ENCODE measurements around the gene IFI44. TPM values are rescaled to one million over a fixed set of nuclear protein-coding genes. Genes with fewer than 3 reads are reported as not detected.

IFI44 gene
- total and polyA plus RNA-seq, 2 experiments from 2014 or later: not detected

DNA sequence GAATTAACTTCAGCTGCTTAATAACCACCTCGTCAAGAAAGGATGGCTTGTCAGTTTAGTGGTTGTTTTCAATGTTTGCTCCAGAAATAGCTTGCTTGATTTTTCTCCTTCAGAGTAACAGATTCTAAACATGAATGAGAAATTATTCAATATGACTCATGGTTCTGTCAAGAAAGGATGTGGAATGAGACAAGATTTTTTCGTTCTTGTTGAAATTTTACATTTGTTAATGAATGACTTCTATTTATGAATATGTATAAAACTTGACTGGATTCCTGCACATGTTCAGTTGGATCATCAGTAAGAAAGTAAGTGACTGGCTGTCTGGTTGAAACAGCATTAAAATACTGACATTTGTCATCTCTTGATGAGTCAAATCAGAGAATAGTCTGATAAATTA lies 38.3 kb downstream of the IFI44 start:
- DNase-seq (ENCODE audit: low spot score) (no peak), ATAC-seq (no peak)
- H3K27ac Mint-ChIP-seq: no peak overlapping the region
- H3K36me3 Mint-ChIP-seq (ENCODE audit: low read depth): peaks cover 6% of the 10 kb centered on the region; the same call in 1 of the 3 replicates
- no peaks in the 10 kb centered on the region for H3F3A ChIP-seq (replicated peaks; ENCODE audit: low read depth)
- peaks cover 2% of the 10 kb centered on the region; the same call in 2 of the 3 replicates for H3K4me1 Mint-ChIP-seq
- H3K4me1 ChIP-seq (ENCODE audit: insufficient read depth): no peaks in the 10 kb centered on the region
- H3K27me3 ChIP-seq (ENCODE audit: insufficient read depth): no peaks in the 10 kb centered on the region
- peaks cover 8% of the 10 kb centered on the region for H3K9me3 Mint-ChIP-seq
- H3K4me3 Mint-ChIP-seq: no peak overlapping the region
- no peaks in the 10 kb centered on the region for H4K20me1 ChIP-seq (replicated peaks; ENCODE audit: insufficient read depth)
- no peak overlapping the region for H3K4me3 ChIP-seq
- H3K79me2 ChIP-seq (replicated peaks; ENCODE audit: insufficient read depth): no peaks in the 10 kb centered on the region
- TF ChIP-seq, protein P1, sequence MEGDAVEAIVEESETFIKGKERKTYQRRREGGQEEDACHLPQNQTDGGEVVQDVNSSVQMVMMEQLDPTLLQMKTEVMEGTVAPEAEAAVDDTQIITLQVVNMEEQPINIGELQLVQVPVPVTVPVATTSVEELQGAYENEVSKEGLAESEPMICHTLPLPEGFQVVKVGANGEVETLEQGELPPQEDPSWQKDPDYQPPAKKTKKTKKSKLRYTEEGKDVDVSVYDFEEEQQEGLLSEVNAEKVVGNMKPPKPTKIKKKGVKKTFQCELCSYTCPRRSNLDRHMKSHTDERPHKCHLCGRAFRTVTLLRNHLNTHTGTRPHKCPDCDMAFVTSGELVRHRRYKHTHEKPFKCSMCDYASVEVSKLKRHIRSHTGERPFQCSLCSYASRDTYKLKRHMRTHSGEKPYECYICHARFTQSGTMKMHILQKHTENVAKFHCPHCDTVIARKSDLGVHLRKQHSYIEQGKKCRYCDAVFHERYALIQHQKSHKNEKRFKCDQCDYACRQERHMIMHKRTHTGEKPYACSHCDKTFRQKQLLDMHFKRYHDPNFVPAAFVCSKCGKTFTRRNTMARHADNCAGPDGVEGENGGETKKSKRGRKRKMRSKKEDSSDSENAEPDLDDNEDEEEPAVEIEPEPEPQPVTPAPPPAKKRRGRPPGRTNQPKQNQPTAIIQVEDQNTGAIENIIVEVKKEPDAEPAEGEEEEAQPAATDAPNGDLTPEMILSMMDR (conservative IDR thresholded peaks at IDR 0.05; ENCODE audit: low read depth in 2 of 2): no peak
- no peak for TF ChIP-seq EZH2 (IDR thresholded peaks at IDR 0.05; ENCODE audit: low read depth, unreplicated experiment)
- TF ChIP-seq, protein P2, sequence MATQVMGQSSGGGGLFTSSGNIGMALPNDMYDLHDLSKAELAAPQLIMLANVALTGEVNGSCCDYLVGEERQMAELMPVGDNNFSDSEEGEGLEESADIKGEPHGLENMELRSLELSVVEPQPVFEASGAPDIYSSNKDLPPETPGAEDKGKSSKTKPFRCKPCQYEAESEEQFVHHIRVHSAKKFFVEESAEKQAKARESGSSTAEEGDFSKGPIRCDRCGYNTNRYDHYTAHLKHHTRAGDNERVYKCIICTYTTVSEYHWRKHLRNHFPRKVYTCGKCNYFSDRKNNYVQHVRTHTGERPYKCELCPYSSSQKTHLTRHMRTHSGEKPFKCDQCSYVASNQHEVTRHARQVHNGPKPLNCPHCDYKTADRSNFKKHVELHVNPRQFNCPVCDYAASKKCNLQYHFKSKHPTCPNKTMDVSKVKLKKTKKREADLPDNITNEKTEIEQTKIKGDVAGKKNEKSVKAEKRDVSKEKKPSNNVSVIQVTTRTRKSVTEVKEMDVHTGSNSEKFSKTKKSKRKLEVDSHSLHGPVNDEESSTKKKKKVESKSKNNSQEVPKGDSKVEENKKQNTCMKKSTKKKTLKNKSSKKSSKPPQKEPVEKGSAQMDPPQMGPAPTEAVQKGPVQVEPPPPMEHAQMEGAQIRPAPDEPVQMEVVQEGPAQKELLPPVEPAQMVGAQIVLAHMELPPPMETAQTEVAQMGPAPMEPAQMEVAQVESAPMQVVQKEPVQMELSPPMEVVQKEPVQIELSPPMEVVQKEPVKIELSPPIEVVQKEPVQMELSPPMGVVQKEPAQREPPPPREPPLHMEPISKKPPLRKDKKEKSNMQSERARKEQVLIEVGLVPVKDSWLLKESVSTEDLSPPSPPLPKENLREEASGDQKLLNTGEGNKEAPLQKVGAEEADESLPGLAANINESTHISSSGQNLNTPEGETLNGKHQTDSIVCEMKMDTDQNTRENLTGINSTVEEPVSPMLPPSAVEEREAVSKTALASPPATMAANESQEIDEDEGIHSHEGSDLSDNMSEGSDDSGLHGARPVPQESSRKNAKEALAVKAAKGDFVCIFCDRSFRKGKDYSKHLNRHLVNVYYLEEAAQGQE (IDR thresholded peaks at IDR 0.05; ENCODE audit: unreplicated experiment): no peak
- no peak for TF ChIP-seq JUNB (IDR thresholded peaks at IDR 0.05; ENCODE audit: unreplicated experiment)
- TF ChIP-seq ZNF331 (CRISPR knock-in tag; IDR thresholded peaks at IDR 0.05; ENCODE audit: low read depth): no peak
- TF ChIP-seq, protein P3, sequence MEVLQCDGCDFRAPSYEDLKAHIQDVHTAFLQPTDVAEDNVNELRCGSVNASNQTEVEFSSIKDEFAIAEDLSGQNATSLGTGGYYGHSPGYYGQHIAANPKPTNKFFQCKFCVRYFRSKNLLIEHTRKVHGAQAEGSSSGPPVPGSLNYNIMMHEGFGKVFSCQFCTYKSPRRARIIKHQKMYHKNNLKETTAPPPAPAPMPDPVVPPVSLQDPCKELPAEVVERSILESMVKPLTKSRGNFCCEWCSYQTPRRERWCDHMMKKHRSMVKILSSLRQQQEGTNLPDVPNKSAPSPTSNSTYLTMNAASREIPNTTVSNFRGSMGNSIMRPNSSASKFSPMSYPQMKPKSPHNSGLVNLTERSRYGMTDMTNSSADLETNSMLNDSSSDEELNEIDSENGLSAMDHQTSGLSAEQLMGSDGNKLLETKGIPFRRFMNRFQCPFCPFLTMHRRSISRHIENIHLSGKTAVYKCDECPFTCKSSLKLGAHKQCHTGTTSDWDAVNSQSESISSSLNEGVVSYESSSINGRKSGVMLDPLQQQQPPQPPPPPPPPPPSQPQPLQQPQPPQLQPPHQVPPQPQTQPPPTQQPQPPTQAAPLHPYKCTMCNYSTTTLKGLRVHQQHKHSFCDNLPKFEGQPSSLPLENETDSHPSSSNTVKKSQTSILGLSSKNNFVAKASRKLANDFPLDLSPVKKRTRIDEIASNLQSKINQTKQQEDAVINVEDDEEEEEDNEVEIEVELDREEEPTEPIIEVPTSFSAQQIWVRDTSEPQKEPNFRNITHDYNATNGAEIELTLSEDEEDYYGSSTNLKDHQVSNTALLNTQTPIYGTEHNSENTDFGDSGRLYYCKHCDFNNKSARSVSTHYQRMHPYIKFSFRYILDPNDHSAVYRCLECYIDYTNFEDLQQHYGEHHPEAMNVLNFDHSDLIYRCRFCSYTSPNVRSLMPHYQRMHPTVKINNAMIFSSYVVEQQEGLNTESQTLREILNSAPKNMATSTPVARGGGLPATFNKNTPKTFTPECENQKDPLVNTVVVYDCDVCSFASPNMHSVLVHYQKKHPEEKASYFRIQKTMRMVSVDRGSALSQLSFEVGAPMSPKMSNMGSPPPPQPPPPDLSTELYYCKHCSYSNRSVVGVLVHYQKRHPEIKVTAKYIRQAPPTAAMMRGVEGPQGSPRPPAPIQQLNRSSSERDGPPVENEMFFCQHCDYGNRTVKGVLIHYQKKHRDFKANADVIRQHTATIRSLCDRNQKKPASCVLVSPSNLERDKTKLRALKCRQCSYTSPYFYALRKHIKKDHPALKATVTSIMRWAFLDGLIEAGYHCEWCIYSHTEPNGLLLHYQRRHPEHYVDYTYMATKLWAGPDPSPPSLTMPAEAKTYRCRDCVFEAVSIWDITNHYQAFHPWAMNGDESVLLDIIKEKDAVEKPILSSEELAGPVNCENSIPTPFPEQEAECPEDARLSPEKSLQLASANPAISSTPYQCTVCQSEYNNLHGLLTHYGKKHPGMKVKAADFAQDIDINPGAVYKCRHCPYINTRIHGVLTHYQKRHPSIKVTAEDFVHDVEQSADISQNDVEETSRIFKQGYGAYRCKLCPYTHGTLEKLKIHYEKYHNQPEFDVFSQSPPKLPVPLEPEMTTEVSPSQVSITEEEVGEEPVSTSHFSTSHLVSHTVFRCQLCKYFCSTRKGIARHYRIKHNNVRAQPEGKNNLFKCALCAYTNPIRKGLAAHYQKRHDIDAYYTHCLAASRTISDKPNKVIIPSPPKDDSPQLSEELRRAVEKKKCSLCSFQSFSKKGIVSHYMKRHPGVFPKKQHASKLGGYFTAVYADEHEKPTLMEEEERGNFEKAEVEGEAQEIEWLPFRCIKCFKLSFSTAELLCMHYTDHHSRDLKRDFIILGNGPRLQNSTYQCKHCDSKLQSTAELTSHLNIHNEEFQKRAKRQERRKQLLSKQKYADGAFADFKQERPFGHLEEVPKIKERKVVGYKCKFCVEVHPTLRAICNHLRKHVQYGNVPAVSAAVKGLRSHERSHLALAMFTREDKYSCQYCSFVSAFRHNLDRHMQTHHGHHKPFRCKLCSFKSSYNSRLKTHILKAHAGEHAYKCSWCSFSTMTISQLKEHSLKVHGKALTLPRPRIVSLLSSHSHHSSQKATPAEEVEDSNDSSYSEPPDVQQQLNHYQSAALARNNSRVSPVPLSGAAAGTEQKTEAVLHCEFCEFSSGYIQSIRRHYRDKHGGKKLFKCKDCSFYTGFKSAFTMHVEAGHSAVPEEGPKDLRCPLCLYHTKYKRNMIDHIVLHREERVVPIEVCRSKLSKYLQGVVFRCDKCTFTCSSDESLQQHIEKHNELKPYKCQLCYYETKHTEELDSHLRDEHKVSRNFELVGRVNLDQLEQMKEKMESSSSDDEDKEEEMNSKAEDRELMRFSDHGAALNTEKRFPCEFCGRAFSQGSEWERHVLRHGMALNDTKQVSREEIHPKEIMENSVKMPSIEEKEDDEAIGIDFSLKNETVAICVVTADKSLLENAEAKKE (CRISPR knock-in tag; IDR thresholded peaks at IDR 0.05): no peak
- no peak for TF ChIP-seq STAT1 (IDR thresholded peaks at IDR 0.05; ENCODE audit: unreplicated experiment)
- TF ChIP-seq EZH2phosphoT487 (IDR thresholded peaks at IDR 0.05; ENCODE audit: unreplicated experiment): no peak
- TF ChIP-seq, protein P4, sequence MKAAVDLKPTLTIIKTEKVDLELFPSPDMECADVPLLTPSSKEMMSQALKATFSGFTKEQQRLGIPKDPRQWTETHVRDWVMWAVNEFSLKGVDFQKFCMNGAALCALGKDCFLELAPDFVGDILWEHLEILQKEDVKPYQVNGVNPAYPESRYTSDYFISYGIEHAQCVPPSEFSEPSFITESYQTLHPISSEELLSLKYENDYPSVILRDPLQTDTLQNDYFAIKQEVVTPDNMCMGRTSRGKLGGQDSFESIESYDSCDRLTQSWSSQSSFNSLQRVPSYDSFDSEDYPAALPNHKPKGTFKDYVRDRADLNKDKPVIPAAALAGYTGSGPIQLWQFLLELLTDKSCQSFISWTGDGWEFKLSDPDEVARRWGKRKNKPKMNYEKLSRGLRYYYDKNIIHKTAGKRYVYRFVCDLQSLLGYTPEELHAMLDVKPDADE (IDR thresholded peaks at IDR 0.05): no peak
- no peak for TF ChIP-seq POLR2AphosphoS5 (IDR thresholded peaks at IDR 0.05; ENCODE audit: low read depth)
- no peak for TF ChIP-seq ZNF114 (CRISPR knock-in tag; IDR thresholded peaks at IDR 0.05)
- TF ChIP-seq CREB1 (CRISPR knock-in tag; IDR thresholded peaks at IDR 0.05; ENCODE audit: low read depth): no peak
- TF ChIP-seq NANOG (IDR thresholded peaks at IDR 0.05; ENCODE audit: borderline replicate concordance): no peak
- no peak overlapping the region for H3K4me2 ChIP-seq
- H3K27me3 Mint-ChIP-seq (ENCODE audit: insufficient read depth, low read depth, poor library complexity): peaks cover 3% of the 10 kb centered on the region
- H3K9me2 ChIP-seq (ENCODE audit: insufficient read depth): 0 out of 2 replicates have a peak, but pooled peaks cover 4% of the 10 kb centered on the region
- no peak overlapping the region for H3K27ac ChIP-seq (ENCODE audit: low read depth)
- H2AFZ ChIP-seq: no peak overlapping the region
- H3K36me3 ChIP-seq (ENCODE audit: insufficient read depth): no peaks in the 10 kb centered on the region

All from GM23338 (cell line).